ENCODE measurements around the gene PLAGL1. TPM values are rescaled to one million over a fixed set of nuclear protein-coding genes. Genes with fewer than 3 reads are reported as not detected.

The PLAGL1 gene
- polyA plus RNA-seq, 6 donors from 2014 or later: 8.5 to 12.5 (median 10.1) TPM

Other genes starting within 250 kb of the PLAGL1 start
- gene LTV1, start 164.9 kb downstream of the PLAGL1 start, polyA plus RNA-seq (ENCODE audit: low read depth in 6 of 6): 10 to 100 TPM; 23.9 to 30.1 (median 26.8) TPM
- gene ZC2HC1B, start 143.8 kb downstream of the PLAGL1 start, polyA plus RNA-seq (ENCODE audit: low read depth in 6 of 6): not detected
- 100 to 1,000 TPM; 314 to 420 (median 370) TPM for gene SF3B5, start 87.3 kb upstream of the PLAGL1 start, polyA plus RNA-seq (ENCODE audit: low read depth in 6 of 6)
- gene STX11, start 142.3 kb upstream of the PLAGL1 start, polyA plus RNA-seq (ENCODE audit: low read depth in 6 of 6): 1 to 10 TPM in 5 of 6 donors, under 1 TPM in 1; 0.26 to 4.1 (median 2.8) TPM